ENCODE data around the gene SORCS2. TPM values are rescaled to one million over a fixed set of nuclear protein-coding genes. Genes with fewer than 3 reads are reported as not detected.

Gene SORCS2
- polyA plus RNA-seq, 4 donors, result 6.7 to 9.8 (median 8.7) TPM

DNA sequence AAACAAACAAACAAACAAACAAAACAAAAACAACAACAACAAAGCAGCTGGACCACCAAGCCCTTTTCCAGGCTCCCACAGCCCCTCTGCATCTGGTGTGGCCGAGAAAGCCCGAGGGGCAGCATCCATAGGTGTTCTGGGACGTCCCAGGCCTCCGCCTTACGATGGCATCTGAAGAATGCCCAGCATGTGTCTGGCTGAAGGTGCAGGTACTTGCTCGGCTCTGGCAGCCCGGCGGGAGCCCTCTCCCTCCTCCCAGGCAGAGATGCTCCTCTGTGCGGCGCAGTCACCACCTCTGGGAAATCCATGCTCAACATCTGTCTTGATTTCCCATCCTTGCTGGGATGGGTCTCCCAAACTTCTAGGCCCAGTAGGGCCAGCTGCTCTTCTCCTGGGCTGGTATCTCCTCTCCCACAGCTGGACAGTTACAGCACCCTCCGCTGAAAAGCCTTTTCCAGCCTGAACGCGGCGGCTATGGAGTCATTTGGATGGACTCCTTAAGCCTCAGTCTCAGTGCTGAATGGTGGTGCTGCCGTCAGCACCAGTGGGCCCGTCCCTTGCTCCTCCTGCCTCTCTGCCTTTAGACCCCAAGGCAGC lies 238.1 kb downstream of the SORCS2 start:
- no peak for DNase-seq (ENCODE audit: low read depth in 4 of 4, low spot score in 3 of 4)

DNA sequence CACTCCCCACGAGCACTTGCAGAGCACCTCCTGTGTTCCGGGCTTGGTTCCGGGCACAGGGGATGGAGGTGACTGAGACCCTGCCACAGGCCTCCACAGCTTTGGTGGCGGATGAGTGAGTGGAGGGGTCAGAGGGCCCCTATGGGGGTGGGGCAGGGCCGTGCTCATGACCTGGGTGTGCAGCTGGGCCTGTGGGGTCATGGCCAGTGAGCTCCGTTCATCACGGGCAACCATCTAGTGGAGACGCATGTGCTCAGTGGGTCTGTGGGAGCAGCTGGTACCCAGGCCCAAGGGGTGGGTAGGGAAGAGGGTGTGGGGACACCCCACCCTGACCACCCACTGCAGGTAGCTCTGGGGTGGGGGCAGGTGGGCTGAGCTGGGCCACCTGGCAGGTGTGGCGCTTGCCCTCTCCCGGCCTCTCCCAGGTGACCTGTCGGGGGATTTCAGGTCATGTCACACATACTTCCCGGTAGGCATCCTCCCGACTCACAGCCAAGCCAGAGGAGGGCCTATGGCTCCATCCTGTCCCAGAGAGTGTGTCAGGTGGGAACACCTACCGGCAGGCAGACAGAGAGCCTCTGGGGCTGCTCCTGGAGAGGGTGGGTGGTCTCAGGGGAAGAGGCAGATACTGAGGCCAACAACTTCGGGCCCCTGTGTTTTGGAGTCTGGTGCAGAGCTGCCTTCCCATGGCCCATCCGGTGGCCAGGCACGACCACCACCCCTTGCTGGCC lies 238.8 kb downstream of the SORCS2 start:
- no peak for DNase-seq (ENCODE audit: low read depth in 4 of 4, low spot score in 3 of 4)

DNA sequence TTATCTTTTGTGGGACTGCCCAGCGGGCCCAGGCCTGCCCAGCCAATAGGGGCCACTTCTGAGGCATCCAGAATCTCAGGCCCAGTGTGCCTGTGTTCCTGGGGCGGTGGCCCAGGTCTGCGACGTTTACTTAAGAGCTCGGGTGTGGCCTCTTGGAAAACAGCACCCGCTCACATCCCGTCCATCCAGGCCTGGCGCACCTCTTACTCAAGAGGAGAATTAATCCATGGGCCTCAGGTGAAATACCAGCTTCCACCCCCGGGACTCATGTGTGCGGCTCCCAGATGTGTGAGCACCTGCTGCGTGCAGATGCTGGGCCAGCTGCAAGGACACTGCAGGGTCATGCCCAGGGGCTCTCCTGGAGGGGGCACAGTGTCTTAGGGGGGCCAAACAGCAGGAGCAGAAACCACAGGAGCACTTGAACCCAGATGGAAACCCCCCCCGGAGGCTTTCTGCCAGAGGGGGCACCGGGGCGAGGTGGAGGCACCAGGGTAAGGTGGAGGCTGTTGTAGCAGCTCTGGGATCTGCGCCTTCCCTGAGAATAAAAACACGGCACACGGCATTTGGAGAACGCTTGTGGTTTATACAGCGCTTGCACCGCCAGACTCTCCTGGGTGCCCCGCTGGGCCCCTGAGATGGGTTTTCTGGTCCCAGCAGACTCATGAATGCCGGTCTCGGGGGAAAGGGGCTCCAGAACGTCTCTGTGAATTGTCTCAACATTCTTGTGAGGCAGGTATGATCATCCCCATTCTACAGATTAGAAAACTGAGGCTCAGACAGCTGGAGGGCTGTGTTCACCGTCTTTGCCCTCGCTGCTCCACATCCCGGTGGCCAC lies 239.6 kb downstream of the SORCS2 start:
- no peak for DNase-seq (ENCODE audit: low read depth in 4 of 4, low spot score in 3 of 4)

DNA sequence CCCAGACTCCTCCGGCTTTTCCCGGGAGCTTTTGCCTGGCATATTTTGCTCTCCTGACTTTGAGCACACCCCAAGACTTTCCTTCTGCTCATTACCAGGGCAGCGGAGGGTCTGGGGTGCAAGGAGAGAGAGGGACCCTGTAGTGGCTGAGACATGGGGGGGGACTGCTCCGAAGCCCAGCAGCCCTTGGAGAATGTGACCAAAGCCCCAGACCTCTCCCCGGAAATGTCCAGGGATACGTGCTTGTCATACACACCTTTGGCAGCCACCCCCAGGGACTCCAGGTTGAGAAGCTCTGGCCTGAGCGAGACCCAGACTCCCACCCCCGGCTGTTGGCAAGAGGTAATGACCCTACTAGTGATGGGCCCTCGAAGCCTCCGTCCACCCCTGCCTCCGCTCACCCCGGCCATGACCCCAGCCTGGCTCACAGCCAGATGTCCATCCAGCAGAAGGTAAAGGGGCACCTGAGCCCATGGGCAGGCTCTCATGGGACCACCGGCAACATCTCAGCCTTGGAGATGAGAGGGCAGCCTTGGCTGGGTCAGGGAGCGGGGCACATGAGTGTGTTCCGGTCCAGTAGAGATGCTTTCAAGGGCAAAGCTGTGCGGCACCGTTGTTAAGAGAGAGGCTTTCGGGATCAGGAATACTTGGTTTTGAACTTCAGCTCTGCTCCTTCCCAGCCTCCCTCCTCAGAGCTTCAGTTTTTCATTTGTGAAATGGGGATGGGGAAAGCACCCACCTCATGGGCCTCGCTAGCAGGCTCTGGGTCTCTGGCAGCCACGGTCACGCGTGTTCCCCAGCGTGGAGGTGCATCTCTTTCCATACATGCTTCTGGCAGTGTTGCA lies 240.4 kb downstream of the SORCS2 start:
- no peak for DNase-seq (ENCODE audit: low read depth in 4 of 4, low spot score in 3 of 4)

DNA sequence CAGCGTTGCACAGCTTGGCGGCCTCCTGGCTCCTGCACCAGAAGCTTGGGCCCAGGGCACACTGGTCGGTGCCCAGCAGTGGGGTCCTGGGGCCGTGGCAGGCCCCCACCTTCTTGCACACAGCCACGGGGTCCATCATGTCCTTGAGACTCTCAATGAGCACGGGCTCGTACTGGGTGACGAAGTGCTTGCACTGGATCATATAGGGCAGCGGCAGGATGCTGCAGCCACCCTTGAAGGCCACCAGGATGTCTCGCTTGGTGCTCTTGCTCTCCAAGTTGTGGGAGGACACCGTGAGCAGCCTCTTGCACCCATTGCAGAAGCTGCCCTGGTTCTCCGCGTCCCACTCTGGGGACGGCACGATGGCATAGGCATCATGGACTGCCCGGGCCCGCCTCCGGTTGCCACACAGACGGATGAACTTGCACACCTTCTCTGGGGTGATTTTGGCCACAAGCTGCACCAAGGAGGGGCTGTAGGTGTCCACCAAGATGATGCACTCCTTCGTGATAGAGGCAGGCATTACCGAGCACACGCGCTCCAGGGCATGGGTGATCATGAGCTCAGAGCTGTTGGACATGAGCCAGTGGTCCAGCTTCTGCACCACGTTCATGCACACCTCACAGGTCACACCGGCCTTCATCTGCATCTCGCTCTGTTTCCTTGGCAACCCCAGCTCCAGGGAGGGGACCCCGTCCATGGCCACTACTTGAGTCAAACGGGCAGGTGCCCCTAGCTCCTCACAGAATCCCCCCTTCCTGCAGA lies 241.2 kb downstream of the SORCS2 start:
- DNase-seq (ENCODE audit: low read depth in 4 of 4, low spot score in 3 of 4), result no peak

DNA sequence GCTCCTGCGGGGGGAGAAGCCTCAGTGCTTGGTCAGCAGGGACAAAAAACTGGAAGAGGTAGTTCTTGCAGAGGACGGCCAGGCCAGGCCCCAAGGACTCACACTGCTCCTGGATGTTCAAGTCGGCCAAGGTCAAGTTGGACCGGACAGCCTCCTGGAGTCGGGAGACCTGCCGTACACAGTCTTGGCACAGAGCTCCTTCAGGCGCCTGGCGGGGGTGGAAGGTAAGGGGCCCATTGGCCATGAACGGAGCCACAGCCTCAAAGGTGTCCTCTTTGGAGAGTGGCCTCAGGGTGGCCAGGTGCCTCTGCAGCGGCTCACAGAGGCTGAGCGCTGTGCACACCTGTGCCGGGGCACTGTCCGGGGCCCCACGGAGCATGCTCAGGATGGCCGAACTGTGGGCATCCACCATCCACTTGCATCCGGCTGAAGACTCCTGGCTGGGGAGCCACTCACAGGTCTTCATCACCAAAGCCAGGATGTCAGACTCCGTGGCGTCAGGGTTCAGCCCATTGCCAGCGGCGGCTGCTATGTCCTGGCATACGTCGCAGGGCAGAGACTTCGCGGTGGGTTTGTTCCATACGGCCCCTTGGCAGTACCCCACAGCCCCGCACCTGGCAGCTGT lies 241.9 kb downstream of the SORCS2 start:
- no peak for DNase-seq (ENCODE audit: low read depth in 4 of 4, low spot score in 3 of 4)

DNA sequence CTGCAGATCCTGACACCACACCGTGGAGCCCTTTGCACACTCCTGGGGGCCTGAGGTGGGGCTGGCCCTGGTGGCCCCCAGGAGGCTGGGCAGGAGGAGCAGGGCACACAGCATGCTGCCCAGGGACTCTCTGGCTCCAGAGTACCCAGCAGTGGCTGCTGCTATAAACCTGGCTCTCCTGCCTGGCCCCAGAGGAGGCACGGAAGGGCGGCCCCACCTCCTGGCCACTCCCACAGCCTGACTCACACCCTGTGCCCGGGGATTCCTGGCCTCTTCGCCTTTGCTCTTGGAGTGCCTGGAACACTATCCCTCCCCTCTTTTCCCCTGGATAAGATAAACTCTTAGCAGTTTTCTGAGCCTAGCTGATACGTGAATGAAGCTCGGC lies 242.4 kb downstream of the SORCS2 start, which contains the start of gene PSAPL1:
Gene PSAPL1, minus strand, starts transcription at position 165 of the 385 bp plus-strand sequence. Its CDS starts 51 bp downstream, at position 114.
- no peak for DNase-seq (ENCODE audit: low read depth in 4 of 4, low spot score in 3 of 4)

DNA sequence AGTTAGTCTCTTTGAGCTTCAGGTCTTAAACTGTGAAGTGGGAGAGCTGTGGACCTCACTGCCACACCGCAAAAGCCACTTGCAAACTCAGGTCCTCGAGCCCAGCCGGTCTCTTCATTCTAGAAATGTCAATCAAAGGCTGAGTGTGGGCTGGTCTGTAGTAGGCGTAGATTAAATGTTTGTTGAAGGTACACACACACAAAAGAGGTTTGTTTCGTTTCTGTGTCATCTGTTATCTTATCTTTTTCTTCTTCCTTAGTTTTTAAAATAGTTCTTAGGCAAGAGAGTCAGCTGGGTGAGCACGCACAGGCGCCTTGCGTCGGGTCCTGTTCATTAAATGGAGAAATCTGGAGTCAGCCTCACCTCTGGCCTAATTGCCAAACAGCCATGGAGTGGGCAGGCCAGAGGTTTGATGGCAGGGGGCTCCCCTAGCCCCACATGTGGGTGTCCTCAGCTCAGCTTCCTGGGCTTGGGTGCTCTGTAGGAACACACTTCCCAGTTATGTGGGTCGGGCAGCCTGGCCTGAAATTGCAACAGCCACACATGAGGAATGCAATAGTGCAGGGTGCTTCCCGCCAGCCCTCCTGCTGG lies 243.2 kb downstream of the SORCS2 start:
- no peak for DNase-seq (ENCODE audit: low read depth in 4 of 4, low spot score in 3 of 4)

DNA sequence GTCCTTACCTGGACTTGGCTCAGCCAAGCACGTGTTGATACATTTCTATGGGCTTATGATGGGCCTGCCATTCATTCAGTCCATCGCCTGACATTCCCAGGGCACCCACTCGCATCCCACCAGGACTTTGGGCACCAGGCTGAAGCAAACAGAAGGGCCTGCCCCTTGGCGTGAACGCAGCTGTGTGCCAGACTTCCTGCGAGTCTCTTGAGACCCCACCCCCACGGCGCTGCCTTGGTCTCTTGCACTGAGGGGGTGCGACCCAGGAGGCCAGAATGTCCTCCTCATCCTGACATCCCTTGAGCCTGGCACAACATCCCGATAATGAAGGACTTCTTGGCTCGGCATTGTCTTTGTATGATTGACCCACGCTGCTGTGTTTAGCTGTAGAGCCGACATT lies 243.9 kb downstream of the SORCS2 start:
- DNase-seq (ENCODE audit: low read depth in 4 of 4, low spot score in 3 of 4), result no peak

DNA sequence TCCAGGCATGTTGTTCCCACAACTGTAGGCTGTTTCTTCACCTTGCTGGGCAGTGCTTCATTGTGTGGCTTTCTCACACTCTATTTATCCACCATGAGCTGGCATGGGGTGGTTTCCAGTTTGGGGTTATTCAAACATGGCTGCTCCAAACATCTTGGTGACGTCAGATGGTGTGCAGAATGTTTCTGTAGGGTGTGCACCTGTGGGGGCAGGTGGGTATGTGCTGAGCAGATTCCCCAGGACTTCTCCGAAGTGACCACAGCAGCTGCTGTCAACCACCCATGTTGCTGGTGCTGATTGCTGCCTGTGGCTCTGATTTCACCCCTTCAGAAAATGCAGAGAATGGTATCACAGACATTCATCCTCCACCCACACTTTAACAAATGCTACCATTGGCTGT lies 247.4 kb downstream of the SORCS2 start:
- DNase-seq (ENCODE audit: low read depth in 4 of 4, low spot score in 3 of 4), result no peak

DNA sequence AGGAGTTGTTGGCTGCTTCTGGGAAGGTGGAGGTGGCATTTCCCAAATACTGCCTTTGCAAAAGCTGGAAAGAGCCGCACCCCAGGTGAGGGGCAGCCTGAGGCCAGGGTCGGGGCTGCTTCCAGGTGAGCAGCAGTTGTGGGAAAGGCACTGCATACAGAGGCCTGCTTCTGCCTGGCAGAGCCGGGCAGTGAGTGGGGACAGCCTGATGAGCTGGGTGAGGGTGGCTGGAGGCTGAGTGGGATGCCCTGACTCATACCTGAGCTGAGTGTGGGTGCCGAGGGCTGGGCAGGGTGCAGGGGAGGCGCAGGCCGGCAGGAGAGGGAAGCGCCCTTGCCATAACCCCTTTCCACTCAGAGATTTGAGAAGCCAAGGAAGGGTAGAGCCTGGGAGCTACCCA lies 248.9 kb downstream of the SORCS2 start:
- no peak for DNase-seq (ENCODE audit: low read depth in 4 of 4, low spot score in 3 of 4)

DNA sequence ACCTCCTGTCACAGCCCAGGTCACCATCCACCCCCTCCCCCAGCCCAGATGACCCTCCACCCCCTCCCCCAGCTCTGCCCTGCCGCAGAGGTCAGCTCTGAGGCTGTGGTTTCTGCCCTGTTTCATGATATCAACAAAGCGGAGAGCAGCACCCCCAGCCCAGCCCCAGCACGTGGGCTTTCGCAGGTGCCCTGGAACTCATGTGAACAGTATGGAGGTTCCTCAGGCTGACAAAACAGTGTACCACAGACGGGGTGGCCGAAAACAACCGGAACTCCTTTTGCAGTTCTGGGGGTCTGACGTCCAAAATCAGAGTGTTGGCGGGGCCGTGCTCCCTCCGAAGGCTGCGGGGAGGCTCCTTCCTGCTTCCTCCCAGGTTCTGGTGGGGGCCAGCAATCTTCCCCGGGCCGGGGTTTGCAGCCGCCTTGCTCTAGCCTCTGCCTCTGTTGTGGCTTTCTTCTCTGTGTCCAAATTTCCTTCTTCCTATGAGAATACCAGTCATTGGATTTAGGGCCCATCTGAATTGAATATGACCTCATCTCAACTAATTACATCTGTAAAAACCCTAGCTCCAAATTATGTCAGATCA lies 250.3 kb downstream of the SORCS2 start:
- no peak for DNase-seq (ENCODE audit: low read depth in 4 of 4, low spot score in 3 of 4)

DNA sequence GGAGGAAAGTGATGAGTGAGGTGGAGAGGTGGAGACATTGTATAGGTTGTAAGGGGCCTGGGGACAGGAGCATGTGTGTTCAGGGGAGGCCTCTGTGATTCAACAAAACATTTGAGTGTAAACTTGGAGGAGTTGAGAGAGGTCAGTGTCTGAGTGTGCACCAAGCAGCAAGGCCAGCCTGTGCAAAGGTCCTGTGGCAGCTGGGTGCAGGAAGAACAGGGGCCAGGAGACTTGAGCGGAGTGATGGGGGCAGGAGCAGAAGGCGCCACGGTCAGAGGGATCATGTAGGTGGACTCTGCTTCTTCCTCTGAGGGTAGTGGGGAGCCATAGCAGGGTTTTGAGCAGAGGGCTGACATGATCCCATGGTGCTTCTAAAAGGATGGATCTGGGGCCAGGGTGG lies 252.0 kb downstream of the SORCS2 start:
- DNase-seq (ENCODE audit: low read depth in 4 of 4, low spot score in 3 of 4), result no peak

DNA sequence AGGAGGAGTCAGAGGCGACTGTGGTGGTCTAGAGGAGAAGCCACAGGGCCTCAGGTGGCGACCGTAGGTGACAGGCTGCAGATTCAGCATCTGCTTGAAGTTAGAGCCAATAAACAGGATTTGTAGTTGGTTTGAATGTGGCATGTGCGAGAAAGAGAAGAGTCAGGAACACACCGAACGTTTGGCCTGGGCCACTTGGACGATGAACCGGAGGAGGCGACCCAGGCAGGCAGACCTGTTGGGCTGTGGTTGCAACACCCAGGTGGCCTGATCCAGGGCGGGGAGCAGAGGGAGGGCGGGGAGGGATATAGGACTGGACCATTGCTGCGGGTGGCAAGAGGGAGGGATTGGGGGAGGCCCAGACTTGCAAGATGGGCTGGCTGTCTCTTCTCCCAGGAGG lies 252.4 kb downstream of the SORCS2 start:
- DNase-seq (ENCODE audit: low read depth in 4 of 4, low spot score in 3 of 4), result no peak

DNA sequence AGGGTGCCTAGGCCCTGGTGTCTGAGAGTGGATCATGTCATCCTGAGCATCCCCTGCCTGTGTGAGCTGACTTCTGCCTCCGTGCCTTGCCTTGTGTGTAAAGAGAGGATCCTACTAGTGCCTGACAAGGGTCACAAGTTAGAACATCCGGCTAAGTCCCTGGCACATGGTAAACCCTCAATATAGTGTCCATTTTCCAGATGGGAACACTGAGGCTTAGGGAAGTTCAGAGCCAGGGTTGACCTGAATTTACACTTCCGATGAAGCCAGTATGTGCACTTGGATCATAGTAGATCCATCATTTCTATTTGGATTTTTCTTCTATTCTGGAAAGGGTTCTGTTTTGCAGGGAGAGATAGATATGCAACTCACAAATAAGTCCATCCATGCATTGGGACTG lies 254.9 kb downstream of the SORCS2 start:
- no peak for DNase-seq (ENCODE audit: low read depth in 4 of 4, low spot score in 3 of 4)

DNA sequence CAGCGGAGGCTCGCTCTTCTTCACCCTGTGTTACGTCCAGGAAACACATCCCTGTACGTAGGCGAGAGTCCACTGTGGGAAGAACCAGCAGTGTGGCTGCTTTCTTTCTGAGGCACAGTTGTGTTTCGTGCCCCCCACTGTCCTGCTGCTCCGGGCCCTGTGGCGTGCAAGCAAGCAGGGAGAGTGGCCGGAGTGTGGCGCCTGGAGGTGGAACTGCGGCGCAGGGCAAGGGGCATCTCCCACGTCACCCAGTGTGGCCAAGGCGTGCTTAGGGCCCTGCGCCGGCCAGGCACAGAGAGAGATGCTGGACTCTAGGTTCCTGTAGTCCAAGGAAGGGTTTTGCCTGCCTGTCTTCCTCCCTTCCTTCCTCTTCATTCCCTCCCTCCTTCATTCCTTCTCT lies 255.7 kb downstream of the SORCS2 start:
- DNase-seq (ENCODE audit: low read depth in 4 of 4, low spot score in 3 of 4), result no peak

DNA sequence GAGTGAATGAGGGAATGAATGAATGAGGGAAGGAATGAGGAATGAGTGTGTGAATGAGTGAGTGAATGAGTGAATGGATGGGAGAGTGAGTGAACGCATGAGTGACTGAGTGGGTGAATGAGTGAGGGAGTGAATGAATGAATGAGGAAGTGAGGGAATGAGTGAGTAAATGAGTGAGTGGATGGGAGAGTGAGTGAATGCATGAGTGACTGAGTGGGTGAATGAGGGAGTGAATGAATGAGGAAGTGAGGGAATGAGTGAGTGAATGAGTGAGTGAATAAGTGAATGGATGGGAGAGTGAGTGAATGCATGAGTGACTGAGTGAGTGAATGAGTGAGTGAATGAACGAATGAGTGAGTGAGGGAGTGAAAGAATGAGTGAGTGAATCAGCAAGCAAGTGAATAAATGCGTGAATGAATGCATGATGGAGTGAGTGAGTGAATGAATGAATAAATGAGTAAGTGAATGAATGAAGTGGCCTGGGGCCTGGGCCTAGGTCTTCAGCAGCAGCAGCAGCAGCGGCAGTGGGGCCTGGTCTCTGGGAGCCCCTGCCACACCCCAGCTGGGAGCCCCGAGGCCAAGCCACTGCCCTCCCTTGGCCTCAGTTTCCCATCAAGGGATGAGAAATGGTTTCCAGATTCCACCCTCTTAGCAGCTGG lies 258.6 kb downstream of the SORCS2 start:
- no peak for DNase-seq (ENCODE audit: low read depth in 4 of 4, low spot score in 3 of 4)

DNA sequence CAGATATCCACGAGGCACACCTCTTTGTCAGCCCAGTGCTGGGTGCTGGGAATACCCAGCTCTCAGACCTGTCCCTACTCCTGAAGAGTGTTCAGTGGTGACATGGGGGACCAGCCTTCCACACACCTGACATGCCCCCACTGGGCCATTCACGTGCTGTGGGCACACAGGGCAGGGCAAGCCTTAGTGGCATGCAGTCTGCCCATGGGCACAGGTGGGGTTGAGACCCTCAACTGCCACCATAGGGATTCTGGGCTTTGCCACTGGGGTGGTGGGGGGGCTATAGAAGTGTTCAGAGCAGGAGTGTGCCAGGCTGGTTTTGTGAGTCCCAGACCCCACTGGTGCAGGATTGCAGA lies 259.1 kb downstream of the SORCS2 start:
- no peak for DNase-seq (ENCODE audit: low read depth in 4 of 4, low spot score in 3 of 4)
